8988T (cell line): ENCODE results near the gene ABCC11.
"Not testable (repeated sequence)": the region's sequence is repeated elsewhere in the genome, so short reads cannot be mapped to it uniquely, and the experiment has no call there.

ENCODE experiments used
- DNase-seq: peaks from one replicate; pipeline ENCODE4 v3.0.0; 2011

ABCC11 gene

DNA sequence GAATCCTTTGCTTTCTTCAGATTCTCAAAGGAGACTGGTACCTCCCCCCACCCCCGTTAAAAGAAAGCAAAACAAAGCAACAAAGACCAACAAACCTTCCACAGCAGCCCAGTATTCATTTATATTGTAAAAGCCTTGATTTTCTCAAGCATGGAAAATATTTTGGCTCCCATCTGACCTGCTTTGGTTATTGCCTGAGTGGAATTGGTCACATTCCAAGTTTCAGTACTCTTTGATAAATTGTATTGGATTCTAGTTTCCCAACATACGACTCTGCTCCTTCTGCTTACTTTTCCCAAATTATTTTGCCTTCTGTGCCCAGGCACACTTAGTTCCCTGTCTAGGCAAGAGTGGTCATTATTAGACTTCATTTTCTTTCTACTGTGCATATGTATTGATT, 1.3 kb downstream of the ABCC11 start:
- no peak for DNase-seq

DNA sequence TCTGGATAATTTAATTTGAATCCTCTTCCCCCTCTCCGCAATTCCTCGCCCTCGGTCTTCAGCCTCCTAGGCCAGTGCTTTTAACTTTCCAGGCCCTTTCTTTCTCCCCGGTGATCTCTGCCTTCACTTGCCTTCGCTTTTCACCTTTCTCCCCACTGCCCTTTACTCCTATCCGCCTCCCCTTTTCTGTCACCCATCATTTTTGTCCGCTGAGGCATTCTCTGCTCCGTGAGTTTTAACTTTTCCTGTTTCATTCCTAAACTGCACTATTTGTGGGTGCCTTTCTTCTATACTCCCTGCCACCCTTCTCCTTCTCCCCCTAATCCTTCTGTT, 2.5 kb downstream of the ABCC11 start:
- DNase-seq = no peak

GRCh38 chr16:48244080-48244862, 3.1 kb downstream of the ABCC11 start, which contains the start of gene LONP2:
Gene LONP2, plus strand, starts transcription at chr16:48244300. Its CDS starts 89 bp downstream, at chr16:48244389.
- peak; percentile 78 for DNase-seq

DNA sequence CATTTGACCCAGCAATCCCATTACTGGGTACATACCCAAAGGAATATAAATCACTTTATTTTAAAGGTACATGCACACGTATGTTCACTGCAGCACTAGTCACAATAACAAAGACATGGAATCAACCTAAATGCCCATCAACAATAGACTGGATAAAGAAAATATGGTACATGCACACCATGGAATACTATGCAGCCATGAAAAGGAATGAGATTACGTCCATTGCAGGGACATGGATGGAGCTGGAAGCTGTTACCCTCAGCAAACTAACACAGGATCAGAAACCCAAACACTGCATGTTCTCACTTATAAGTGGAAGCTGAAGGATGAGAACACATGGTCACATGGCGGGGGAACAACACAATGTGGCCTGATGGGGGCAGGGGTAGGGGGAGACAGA, 7.2 kb downstream of the ABCC11 start:
- not testable (repeated sequence) for DNase-seq

DNA sequence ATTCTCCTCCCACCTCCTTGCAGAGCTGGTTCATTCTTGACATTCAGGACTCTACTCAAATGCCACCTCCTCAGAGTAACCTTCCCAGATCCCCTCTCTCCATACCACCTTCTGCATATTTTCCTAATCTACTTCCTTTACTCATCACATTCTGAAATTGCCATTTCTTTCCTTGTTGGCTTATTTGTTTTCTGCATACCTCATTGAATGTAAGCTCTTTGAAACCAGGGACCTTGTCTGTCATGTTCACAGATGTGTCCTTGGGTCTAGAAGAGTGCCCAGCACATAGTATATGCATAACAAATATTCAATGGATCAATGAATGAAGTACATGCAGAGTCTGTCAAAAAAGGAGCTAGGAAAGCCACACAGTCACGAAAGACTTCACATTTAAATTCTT, 11.1 kb downstream of the ABCC11 start:
- no peak for DNase-seq

DNA sequence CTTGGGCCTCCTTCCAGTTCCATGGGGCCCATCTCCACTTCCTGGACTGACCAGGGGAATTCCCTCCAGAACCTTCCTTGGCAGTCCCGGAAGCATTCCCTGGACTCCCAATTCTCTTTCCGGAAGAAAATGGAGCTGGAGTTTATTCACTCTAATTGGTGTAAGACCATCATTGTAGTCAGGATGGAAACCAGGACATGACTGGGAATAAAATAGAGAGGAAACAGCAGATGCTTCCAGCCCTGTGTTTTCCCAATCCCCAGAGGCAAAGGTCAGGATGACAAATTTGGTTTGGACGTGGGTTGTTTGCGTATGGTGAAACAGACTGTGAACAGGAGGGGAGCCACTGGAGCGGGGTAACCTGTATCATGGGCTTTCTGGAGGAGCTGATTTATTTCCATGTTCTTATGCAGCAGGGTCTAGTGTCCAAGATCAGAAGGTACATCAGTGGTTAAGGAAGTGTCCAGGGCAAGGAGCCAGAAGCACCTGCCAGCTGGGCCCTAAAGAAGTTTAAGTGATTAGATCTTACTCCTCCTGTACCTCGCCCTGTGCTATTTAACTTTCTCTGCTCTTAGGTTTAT, 11.7 kb downstream of the ABCC11 start:
- DNase-seq = no peak

DNA sequence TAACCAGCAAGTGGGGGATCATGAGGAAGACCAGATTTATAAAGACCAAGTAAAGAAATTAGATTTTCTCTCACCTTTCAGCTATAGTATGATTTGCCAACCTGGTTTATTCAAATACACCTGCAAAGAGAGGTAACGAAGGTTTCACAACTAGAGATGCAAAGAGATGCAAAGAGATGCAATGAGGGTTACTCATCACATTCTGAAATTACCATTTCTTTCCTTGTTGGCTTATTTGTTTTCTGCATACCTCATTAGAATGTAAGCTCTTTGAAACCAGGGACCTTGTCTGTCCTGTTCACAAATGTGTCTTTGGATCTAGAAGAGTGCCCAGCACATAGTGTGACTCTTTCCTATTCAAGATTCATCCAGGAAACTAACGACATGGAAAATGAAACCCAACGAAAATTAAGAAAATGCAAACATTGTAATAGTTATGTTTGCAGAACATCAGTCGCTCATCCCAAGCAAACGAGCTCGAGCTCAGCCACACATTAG, 12.2 kb downstream of the ABCC11 start:
- no peak for DNase-seq

- DNase-seq = no peak
Observed at GRCh38 chr16:48234630-48235029, 12.7 kb downstream of the ABCC11 start.

- no peak for DNase-seq
Observed at GRCh38 chr16:48232493-48233040, 14.8 kb downstream of the ABCC11 start.

- no peak for DNase-seq
Observed at GRCh38 chr16:48231727-48232492, 15.4 kb downstream of the ABCC11 start.

GRCh38 chr16:48225456-48225855, 21.9 kb downstream of the ABCC11 start:
- no peak for DNase-seq

DNA sequence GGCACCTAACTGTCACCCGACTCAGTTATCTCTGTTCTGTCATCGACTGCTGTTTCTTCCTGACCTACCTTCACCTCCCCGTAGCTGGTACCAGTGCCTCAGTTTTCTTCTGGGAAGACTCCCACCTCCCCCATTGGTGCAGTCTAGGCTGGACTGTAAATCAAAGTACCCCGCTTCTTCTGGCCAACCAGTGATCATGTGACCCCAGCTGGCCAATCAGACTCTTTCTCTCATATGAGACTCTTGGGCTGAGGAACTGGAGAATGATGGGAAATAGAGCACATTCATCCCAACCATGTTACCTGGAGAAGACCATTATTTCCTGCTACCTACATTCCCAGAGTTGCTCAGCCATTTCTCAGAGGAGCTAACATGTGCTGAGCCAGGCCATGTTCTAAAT, 23.8 kb downstream of the ABCC11 start:
- no peak for DNase-seq

GRCh38 chr16:48220891-48221290, 26.4 kb downstream of the ABCC11 start:
- no peak for DNase-seq

DNA sequence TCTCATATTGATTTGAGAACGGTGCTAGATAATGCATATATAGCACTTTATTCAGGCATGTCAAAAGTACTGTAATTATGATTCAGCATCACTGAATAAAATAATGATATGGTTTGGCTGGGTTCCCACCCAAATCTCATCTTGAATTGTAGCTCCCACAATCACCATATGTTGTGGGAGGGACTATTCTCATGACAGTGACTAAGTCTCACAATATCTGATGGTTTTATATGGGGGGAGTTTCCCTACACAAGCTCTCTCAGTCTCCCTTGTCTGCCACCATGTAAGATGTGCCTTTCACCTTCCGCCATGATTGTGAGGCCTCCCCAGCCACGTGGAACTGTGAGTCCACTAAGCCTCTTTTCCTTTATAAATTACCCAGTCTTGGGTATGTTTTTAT, 28.9 kb downstream of the ABCC11 start:
- DNase-seq = no peak

DNA sequence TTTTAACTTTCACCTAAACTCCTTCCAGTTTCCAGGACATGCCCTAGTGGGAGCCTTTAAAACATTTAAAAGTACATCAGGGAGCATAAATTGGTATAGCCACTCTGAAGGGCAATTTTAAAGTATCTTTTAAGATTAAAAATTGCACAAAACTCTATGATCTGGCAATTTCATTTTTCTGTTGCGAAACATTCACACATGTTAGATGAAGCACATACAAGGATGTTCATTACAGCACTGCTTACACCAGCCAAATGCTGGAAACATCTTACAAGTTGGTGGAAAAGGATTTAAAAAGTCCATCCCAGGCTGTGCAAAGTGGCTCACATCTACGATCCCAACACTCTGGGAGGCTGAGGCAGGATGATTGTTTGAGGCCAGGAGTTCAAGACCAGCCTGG, 29.6 kb downstream of the ABCC11 start:
- DNase-seq = no peak

DNA sequence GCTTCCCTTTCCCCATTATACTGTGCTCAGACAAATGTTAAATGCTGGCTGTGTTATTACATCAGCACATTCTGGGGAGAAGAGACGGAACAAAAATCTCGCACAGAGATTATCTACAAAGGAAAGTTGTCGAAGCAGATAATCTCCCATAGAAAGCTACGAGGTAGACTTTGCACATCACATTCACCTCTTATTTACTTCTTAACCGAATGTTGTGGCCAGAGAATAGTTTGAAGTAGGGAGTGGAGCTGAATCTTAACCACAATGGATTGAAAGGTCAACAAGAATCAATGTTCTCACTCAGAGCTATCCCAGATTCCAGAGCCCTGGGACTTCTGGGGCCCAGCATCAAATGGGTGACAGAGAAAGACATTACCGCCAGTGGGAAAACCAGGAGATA, 31.6 kb downstream of the ABCC11 start:
- DNase-seq = no peak

DNA sequence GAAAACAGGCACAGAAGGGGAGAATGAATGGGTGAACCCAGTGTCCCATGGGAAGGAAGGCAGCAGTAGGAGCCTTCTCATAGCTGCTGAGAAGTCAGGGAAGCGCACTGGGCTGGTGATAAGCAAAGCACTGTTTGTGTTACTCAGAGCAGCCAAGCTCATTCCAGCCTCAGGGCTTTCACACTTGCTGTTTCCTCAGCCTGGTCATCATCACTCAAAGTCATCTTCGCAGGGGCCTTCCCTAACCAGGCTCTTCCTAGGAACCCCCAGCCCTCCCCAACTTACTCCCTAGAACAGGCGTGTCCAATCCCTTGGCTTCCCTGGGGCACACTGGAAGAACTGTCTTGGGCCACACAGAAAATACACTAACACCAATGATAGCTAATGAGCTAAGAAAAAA, 35.3 kb downstream of the ABCC11 start:
- DNase-seq = no peak

- DNase-seq = no peak
Observed at GRCh38 chr16:48210747-48211146, 36.6 kb downstream of the ABCC11 start.

DNA sequence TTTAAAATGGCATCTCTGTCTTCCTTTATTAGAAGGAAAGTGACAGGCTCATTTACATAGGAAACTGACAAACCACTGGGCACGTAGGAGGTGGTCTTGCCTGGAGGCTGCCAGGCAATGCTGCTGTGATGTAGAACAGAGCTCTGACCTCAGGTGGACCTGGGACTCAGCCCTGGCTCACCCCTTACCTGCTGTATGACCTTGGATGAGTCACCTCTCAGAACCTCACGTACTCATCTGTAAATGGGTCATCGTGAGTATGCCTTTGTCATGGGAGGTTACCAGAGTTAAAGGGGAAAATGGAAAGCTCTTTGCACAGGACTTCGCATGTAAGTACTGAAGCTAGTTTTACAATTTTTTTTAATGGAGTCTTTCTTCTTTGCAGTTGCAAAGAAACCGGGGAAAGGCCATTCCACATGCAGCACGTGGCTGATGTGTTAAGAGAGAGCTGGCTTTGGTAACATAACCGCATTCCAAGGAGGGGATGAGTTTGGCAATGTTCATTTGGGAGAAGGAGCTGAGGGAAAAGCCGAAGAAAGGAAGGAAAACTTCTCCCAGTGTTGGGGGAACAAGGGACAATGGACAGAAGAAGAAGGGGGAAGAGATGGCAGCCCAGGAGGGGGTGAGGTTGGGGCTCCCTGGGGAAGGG, 40.6 kb downstream of the ABCC11 start:
- DNase-seq = no peak

- no peak for DNase-seq
Observed at GRCh38 chr16:48204825-48205151, 42.6 kb downstream of the ABCC11 start.

DNA sequence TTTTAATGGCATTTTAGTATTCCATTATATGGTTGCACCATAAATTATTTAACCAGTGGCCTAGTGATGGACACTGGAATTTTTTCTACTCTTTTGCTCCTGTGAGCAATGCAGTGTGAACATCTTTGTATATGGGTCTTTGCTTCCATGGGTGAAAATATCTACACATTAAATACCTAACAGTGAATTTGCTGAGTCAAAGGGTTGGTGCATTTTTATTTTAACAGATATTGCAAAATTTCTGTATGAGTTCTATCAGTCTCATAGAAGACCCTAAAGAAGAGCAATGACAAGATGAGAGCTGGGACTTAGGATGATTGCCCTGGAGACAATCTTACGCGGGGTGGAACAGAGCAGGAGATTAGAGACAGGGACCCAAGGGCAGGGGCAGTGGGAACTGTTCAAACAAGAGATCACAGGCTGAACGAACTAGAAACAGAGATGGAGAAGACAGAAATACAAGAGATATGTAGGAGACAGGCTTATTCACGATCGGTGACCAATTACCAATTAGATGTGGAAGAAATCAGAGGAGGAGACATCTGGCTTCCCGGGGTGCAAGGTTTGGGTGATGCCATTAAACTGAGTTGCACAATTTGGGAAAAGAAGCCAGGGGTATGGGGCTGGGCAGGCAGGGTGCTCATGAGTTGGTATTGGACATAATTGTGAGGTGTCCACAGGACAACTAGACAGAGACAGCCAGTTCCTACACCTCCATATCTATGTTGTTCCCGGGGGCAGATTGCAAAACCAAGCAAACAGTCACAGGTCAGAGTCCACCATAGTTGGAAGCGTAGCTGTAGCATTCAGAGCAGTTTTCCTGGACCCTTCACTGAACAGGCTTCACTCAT, 43.1 kb downstream of the ABCC11 start:
- DNase-seq = no peak

- DNase-seq = no peak
Observed at GRCh38 chr16:48201515-48202201, 45.7 kb downstream of the ABCC11 start.
